LNCaP clone FGC (cell line): Measurements from ENCODE around the gene NPAS3.

ENCODE experiments used
- DNase-seq: peaks from one replicate; pipeline ENCODE4 v3.0.0-alpha.2; 2011; ENCODE audit warnings: low read depth
- H3K4me3 ChIP-seq: 2 replicates; pipeline ENCODE4 v1.5.1; 2011; ENCODE audit warnings: mild to moderate bottlenecking, low read depth, low read length, control low read depth
- CTCF ChIP-seq: IDR thresholded peaks from 2 replicates; pipeline ENCODE4 v1.5.1; 2012; ENCODE audit warnings: mild to moderate bottlenecking; ENCODE audit not compliant: control insufficient read depth, insufficient read depth; ENCODE audit errors: extremely low read depth

Gene NPAS3

GRCh38 chr14:33709711-33710110 is 771.0 kb downstream of the NPAS3 start:
- DNase-seq = no peak
- no peak overlapping the region for H3K4me3 ChIP-seq
- no peak for TF ChIP-seq CTCF

GRCh38 chr14:33710273-33710672 is 771.6 kb downstream of the NPAS3 start:
- H3K4me3 ChIP-seq = no peak overlapping the region
- no peak for TF ChIP-seq CTCF
- no peak for DNase-seq

- H3K4me3 ChIP-seq = no peak overlapping the region
- TF ChIP-seq CTCF = no peak
- no peak for DNase-seq
Measured at GRCh38 chr14:33711194-33711593, 772.5 kb downstream of the NPAS3 start.

- DNase-seq = no peak
- no peak overlapping the region for H3K4me3 ChIP-seq
- TF ChIP-seq CTCF = no peak
Measured at GRCh38 chr14:33711811-33712216, 773.1 kb downstream of the NPAS3 start.

GRCh38 chr14:33714527-33715226 is 776.0 kb downstream of the NPAS3 start:
- no peak overlapping the region for H3K4me3 ChIP-seq
- no peak for TF ChIP-seq CTCF
- DNase-seq = no peak

GRCh38 chr14:33715227-33715528 is 776.5 kb downstream of the NPAS3 start:
- no peak overlapping the region for H3K4me3 ChIP-seq
- no peak for TF ChIP-seq CTCF
- no peak for DNase-seq

GRCh38 chr14:33716921-33717320 is 778.2 kb downstream of the NPAS3 start:
- DNase-seq = no peak
- no peak overlapping the region for H3K4me3 ChIP-seq

More at GRCh38 chr14:33716921-33717320, 778.2 kb downstream of the NPAS3 start:
- no peak for TF ChIP-seq CTCF
